Measurements from ENCODE around the gene PSMB10. TPM values are rescaled to one million over a fixed set of nuclear protein-coding genes. Genes with fewer than 3 reads are reported as not detected.

Gene PSMB10
- total RNA-seq, 1 donor from 2014 or later: 54.1 TPM

GRCh38 chr16:67967183-67967957 is 30.7 kb upstream of the PSMB10 start:
- no peak for DNase-seq (ENCODE audit: low read depth)
- TF ChIP-seq CTCF (conservative IDR thresholded peaks at IDR 0.05; ENCODE audit: low read depth, low read length): no peak
- H3K4me3 ChIP-seq (ENCODE audit: low read depth, low read length): peak overlapping the region; percentile 72

- peak overlapping the region; percentile 72 for H3K4me3 ChIP-seq (ENCODE audit: low read depth, low read length)
- no peak for TF ChIP-seq CTCF (conservative IDR thresholded peaks at IDR 0.05; ENCODE audit: low read depth, low read length)
- no peak for DNase-seq (ENCODE audit: low read depth)
Observed at GRCh38 chr16:67966549-67967182, 30.0 kb upstream of the PSMB10 start.

- TF ChIP-seq CTCF (conservative IDR thresholded peaks at IDR 0.05; ENCODE audit: low read depth, low read length): no peak
- no peak for DNase-seq (ENCODE audit: low read depth)
- H3K4me3 ChIP-seq (ENCODE audit: low read depth, low read length): peak overlapping the region; percentile 72
Observed at GRCh38 chr16:67965668-67966548, 29.3 kb upstream of the PSMB10 start.

- no peak for DNase-seq (ENCODE audit: low read depth)
- TF ChIP-seq CTCF (conservative IDR thresholded peaks at IDR 0.05; ENCODE audit: low read depth, low read length): no peak
- no peak overlapping the region for H3K4me3 ChIP-seq (ENCODE audit: low read depth, low read length)
Observed at GRCh38 chr16:67964477-67965131, 28.0 kb upstream of the PSMB10 start.

GRCh38 chr16:67963662-67964321 is 27.1 kb upstream of the PSMB10 start:
- no peak overlapping the region for H3K4me3 ChIP-seq (ENCODE audit: low read depth, low read length)
- no peak for TF ChIP-seq CTCF (conservative IDR thresholded peaks at IDR 0.05; ENCODE audit: low read depth, low read length)
- no peak for DNase-seq (ENCODE audit: low read depth)

- H3K4me3 ChIP-seq (ENCODE audit: low read depth, low read length): no peak overlapping the region
- DNase-seq (ENCODE audit: low read depth): no peak
- no peak for TF ChIP-seq CTCF (conservative IDR thresholded peaks at IDR 0.05; ENCODE audit: low read depth, low read length)
Observed at GRCh38 chr16:67963292-67963661, 26.6 kb upstream of the PSMB10 start.

Measured in epithelial cell of proximal tubule (primary cell).